ENCODE measurements around the gene CYB5R3.
A peak's percentile ranks its signal among the peaks of the same experiment; 100 is the strongest.
"Not testable (repeated sequence)": the region's sequence is repeated elsewhere in the genome, so short reads cannot be mapped to it uniquely, and the experiment has no call there.

Gene CYB5R3

GRCh38 chr22:42586381-42586780 is 62.8 kb downstream of the CYB5R3 start:
- Histone ChIP-seq H3K27ac (ENCODE audit: low read depth, low read length) (no peak overlapping the region), H3K27me3 (ENCODE audit: control insufficient read depth in 5 of 5, insufficient read depth in 4 of 5, low read length in 5 of 5) (no peaks in the 10 kb centered on the region), H3K9me3 (ENCODE audit: control insufficient read depth in 5 of 5, low read length in 5 of 5) (no peaks in the 10 kb centered on the region), H3K9ac (ENCODE audit: low read length in 5 of 5) (no peak overlapping the region), H3K4me3 (ENCODE audit: low read depth in 1 of 5, low read length in 5 of 5) (no peak overlapping the region), H3K36me3 (ENCODE audit: control insufficient read depth in 5 of 5, insufficient read depth in 5 of 5, low read length in 5 of 5) (peaks cover 6 to 73% (median 56%) of the 10 kb centered on the region in 5 donors), H3K4me1 (ENCODE audit: control insufficient read depth in 5 of 5, insufficient read depth in 5 of 5, low read length in 5 of 5) (peaks cover 0 to 8% (median 6%) of the 10 kb centered on the region in 5 donors)

- peaks cover 3 to 64% (median 49%) of the 10 kb centered on the region in 5 donors for H3K36me3 ChIP-seq (ENCODE audit: control insufficient read depth in 5 of 5, insufficient read depth in 5 of 5, low read length in 5 of 5)
- no peak overlapping the region for H3K4me3 ChIP-seq (ENCODE audit: low read depth in 1 of 5, low read length in 5 of 5)
- no peak overlapping the region for H3K27ac ChIP-seq (ENCODE audit: low read depth, low read length)
- peaks cover 0 to 15% (median 11%) of the 10 kb centered on the region in 5 donors for H3K4me1 ChIP-seq (ENCODE audit: control insufficient read depth in 5 of 5, insufficient read depth in 5 of 5, low read length in 5 of 5)
- H3K27me3 ChIP-seq (ENCODE audit: control insufficient read depth in 5 of 5, insufficient read depth in 4 of 5, low read length in 5 of 5): no peaks in the 10 kb centered on the region
- no peak overlapping the region for H3K9ac ChIP-seq (ENCODE audit: low read length in 5 of 5)
- no peaks in the 10 kb centered on the region for H3K9me3 ChIP-seq (ENCODE audit: control insufficient read depth in 5 of 5, low read length in 5 of 5)
These were observed 64.1 kb downstream of the CYB5R3 start for GRCh38 chr22:42585096-42585495.

DNA sequence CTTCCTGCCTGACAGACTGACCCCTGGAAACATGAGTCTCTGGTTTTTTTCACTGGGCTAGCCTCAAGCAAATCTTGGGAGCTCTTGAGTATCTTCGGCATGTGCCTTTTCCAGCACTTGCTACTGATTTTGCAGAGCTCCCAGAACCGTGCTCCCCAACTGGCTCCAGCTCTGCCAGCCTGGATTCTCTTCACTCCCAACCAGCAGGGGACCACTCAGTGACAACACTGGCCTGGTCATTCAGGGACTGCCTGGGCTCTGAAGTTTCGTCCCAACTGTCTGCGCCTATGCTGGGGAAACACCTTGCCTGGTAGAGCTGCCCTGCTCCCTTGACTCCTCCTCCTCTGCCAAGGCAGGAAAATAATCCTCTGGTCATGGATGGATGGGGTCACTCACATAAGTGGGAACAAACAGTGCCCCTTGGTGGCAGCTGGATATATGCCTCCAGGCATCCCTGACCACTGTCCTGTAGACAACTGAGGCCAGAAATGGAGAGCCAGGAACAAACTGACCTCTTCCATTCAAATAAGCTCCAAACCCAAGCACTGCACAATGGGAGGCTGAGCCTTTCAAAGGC is 64.7 kb downstream of the CYB5R3 start:
- Histone ChIP-seq H3K27ac (ENCODE audit: low read depth, low read length) (no peak overlapping the region), H3K9ac (ENCODE audit: low read length in 5 of 5) (no peak overlapping the region), H3K9me3 (ENCODE audit: control insufficient read depth in 5 of 5, low read length in 5 of 5) (no peaks in the 10 kb centered on the region), H3K4me3 (ENCODE audit: low read depth in 1 of 5, low read length in 5 of 5) (no peak overlapping the region), H3K4me1 (ENCODE audit: control insufficient read depth in 5 of 5, insufficient read depth in 5 of 5, low read length in 5 of 5) (peaks cover 0 to 15% (median 11%) of the 10 kb centered on the region in 5 donors), H3K27me3 (ENCODE audit: control insufficient read depth in 5 of 5, insufficient read depth in 4 of 5, low read length in 5 of 5) (no peaks in the 10 kb centered on the region), H3K36me3 (ENCODE audit: control insufficient read depth in 5 of 5, insufficient read depth in 5 of 5, low read length in 5 of 5) (peaks cover 3 to 64% (median 47%) of the 10 kb centered on the region in 5 donors)

- H3K4me1 ChIP-seq (ENCODE audit: control insufficient read depth in 5 of 5, insufficient read depth in 5 of 5, low read length in 5 of 5): peaks cover 0 to 15% (median 11%) of the 10 kb centered on the region in 5 donors
- no peaks in the 10 kb centered on the region for H3K27me3 ChIP-seq (ENCODE audit: control insufficient read depth in 5 of 5, insufficient read depth in 4 of 5, low read length in 5 of 5)
- H3K36me3 ChIP-seq (ENCODE audit: control insufficient read depth in 5 of 5, insufficient read depth in 5 of 5, low read length in 5 of 5): peaks cover 3 to 62% (median 52%) of the 10 kb centered on the region in 5 donors
- no peak overlapping the region for H3K9ac ChIP-seq (ENCODE audit: low read length in 5 of 5)
- no peak overlapping the region for H3K4me3 ChIP-seq (ENCODE audit: low read depth in 1 of 5, low read length in 5 of 5)
- no peaks in the 10 kb centered on the region for H3K9me3 ChIP-seq (ENCODE audit: control insufficient read depth in 5 of 5, low read length in 5 of 5)
- H3K27ac ChIP-seq (ENCODE audit: low read depth, low read length): no peak overlapping the region
These were observed 66.2 kb downstream of the CYB5R3 start for GRCh38 chr22:42582987-42583386.

DNA sequence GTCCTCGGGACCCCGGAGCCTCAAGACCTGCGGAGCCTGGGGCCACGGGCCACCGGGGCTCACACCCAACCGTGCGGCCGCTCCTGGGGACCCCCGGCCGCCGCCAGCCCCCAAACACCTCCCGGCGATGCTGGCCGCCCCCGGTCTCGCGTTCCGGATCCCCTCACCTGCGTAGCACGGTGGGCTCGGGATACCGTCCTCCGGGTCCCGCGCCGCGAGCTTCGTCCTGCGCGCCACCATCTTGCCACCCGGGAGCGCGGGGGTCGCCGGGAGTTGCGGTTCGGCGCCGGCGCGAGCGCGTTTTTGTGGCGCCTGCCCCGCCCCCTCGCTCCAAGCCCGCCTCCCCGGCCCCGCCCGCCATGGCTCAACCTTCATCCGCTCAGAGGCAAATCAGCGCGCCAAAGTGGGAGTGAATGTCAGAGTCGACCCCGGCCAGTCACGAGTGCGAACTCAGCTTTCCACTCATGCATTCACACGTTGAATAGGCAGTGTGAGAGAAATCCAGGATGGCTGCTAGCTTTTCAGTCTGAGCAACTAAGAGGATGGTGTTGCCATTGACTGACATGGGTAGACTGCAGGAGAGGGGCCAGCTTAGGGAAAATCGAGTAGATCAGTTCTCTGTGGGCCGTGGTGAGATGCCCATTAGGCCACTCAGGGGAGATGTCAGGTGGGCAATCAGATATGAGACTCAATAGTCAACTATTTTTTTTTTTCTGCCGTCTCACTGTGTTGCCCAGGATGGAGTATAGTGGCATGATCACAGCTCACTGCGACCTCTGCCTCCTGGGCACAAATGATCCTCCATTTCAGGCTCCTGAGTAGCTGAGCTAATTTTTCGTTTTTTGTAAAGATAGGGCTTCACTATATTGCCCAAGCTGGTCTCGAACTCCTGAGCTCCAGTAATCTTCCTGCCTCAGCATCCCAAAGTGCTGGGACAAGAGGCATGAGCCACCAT is 67.2 kb downstream of the CYB5R3 start:
- peak overlapping the region; percentile 67 to 78 (median 68) for H3K4me3 ChIP-seq (ENCODE audit: low read depth in 1 of 5, low read length in 5 of 5)
- no peaks in the 10 kb centered on the region for H3K9me3 ChIP-seq (ENCODE audit: control insufficient read depth in 5 of 5, low read length in 5 of 5)
- H3K27ac ChIP-seq (ENCODE audit: low read depth, low read length): no peak overlapping the region
- H3K27me3 ChIP-seq (ENCODE audit: control insufficient read depth in 5 of 5, insufficient read depth in 4 of 5, low read length in 5 of 5): no peaks in the 10 kb centered on the region
- peaks cover 0 to 62% (median 51%) of the 10 kb centered on the region in 5 donors for H3K36me3 ChIP-seq (ENCODE audit: control insufficient read depth in 5 of 5, insufficient read depth in 5 of 5, low read length in 5 of 5)
- peaks cover 0 to 15% (median 11%) of the 10 kb centered on the region in 5 donors for H3K4me1 ChIP-seq (ENCODE audit: control insufficient read depth in 5 of 5, insufficient read depth in 5 of 5, low read length in 5 of 5)
- peak overlapping the region in 4 of 5 donors; percentile 56 to 79 (median 78) for H3K9ac ChIP-seq (ENCODE audit: low read length in 5 of 5)

- Histone ChIP-seq H3K9ac (ENCODE audit: low read length in 5 of 5) (peak overlapping the region in 4 of 5 donors; percentile 56 to 79 (median 78)), H3K36me3 (ENCODE audit: control insufficient read depth in 5 of 5, insufficient read depth in 5 of 5, low read length in 5 of 5) (peaks cover 0 to 57% (median 45%) of the 10 kb centered on the region in 5 donors), H3K4me1 (ENCODE audit: control insufficient read depth in 5 of 5, insufficient read depth in 5 of 5, low read length in 5 of 5) (peaks cover 0 to 15% (median 11%) of the 10 kb centered on the region in 5 donors), H3K4me3 (ENCODE audit: low read depth in 1 of 5, low read length in 5 of 5) (peak overlapping the region; percentile 65 to 78 (median 68))
- H3K9me3 ChIP-seq (ENCODE audit: control insufficient read depth in 5 of 5, low read length in 5 of 5); H3K27ac ChIP-seq (ENCODE audit: low read depth, low read length); H3K27me3 ChIP-seq (ENCODE audit: control insufficient read depth in 5 of 5, insufficient read depth in 4 of 5, low read length in 5 of 5): not testable (repeated sequence)
These were observed 67.9 kb downstream of the CYB5R3 start for GRCh38 chr22:42581194-42581761.

DNA sequence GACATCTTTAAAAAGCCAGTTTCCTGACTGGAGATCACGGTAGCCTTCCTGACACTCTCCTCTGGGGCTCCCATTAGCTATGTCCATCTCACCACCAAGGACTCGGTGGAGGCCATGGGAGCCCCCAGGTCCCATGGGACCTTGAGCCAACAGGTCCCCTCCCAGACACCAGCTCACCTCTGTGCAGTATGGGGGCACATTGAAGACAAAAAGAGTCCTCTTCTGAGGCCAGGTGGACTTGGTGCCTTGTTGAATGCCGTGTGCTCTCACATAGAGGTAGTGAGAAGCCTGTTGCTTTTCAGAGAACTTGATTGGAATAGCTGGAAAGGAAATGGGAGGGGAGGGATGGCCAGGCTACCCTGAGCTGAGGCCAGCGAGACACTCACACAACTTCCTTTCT is 69.2 kb downstream of the CYB5R3 start:
- H3K27ac ChIP-seq (ENCODE audit: low read depth, low read length); H3K9me3 ChIP-seq (ENCODE audit: control insufficient read depth in 5 of 5, low read length in 5 of 5); H3K9ac ChIP-seq (ENCODE audit: low read length in 5 of 5); H3K4me3 ChIP-seq (ENCODE audit: low read depth in 1 of 5, low read length in 5 of 5); H3K27me3 ChIP-seq (ENCODE audit: control insufficient read depth in 5 of 5, insufficient read depth in 4 of 5, low read length in 5 of 5): not testable (repeated sequence)
- Histone ChIP-seq H3K4me1 (ENCODE audit: control insufficient read depth in 5 of 5, insufficient read depth in 5 of 5, low read length in 5 of 5) (peaks cover 0 to 15% (median 11%) of the 10 kb centered on the region in 5 donors), H3K36me3 (ENCODE audit: control insufficient read depth in 5 of 5, insufficient read depth in 5 of 5, low read length in 5 of 5) (peaks cover 0 to 54% (median 38%) of the 10 kb centered on the region in 5 donors)

DNA sequence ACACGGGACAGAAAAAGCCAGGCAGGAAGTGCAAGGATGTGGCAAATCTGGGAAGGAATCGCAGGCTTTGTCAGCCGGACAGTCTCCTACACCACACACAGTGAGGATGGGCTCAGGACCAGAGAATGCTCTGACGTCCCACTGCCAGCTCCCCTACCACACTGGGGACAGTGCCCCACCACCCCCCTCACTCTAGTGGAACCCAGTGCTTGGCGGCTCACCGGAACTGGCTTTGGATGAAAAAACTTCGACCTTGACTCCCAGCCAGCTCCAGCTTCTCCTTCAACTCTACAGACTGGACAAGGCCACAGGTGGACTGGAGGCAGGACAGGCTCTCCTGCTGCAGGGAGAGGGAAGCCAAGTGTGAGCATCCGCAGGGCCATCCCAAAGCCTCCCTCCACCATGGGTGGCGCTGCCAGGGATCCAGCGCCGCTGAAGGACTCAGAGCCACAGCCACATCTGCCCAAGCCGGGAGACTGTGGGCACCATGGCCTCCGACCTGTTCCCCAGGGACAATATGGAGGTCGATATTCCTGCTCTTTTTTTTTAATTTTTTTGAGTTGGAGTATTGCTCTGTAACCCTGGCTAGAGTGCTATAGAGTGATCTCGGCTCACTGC is 71.5 kb downstream of the CYB5R3 start:
- Histone ChIP-seq H3K4me3 (ENCODE audit: low read depth in 1 of 5, low read length in 5 of 5) (no peak overlapping the region), H3K27ac (ENCODE audit: low read depth, low read length) (no peak overlapping the region), H3K9me3 (ENCODE audit: control insufficient read depth in 5 of 5, low read length in 5 of 5) (no peaks in the 10 kb centered on the region), H3K36me3 (ENCODE audit: control insufficient read depth in 5 of 5, insufficient read depth in 5 of 5, low read length in 5 of 5) (peaks cover 0 to 48% (median 30%) of the 10 kb centered on the region in 5 donors), H3K9ac (ENCODE audit: low read length in 5 of 5) (no peak overlapping the region), H3K4me1 (ENCODE audit: control insufficient read depth in 5 of 5, insufficient read depth in 5 of 5, low read length in 5 of 5) (peaks cover 0 to 18% (median 11%) of the 10 kb centered on the region in 5 donors), H3K27me3 (ENCODE audit: control insufficient read depth in 5 of 5, insufficient read depth in 4 of 5, low read length in 5 of 5) (no peaks in the 10 kb centered on the region)

DNA sequence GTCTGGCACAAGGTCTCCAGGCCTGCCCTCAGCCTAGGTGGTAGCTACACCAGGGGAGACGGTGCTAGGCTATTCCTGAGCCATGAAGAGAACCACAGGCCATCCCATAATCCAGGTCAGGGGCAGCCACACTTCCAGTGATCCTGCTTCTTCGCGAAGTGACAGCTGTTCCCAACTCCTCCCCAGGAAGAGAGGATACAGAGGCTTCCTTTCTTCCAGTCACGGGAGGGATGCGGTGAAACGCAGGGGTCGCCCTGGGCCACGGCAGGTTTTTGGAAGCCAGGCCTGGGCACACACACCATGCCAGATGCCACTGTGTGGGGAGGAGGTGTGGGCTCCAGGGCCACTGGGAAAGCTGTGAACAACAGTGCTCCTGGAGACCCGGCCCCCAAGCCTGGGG is 72.1 kb downstream of the CYB5R3 start:
- not testable (repeated sequence) for H3K27me3 ChIP-seq (ENCODE audit: control insufficient read depth in 5 of 5, insufficient read depth in 4 of 5, low read length in 5 of 5); H3K4me3 ChIP-seq (ENCODE audit: low read depth in 1 of 5, low read length in 5 of 5); H3K27ac ChIP-seq (ENCODE audit: low read depth, low read length); H3K9me3 ChIP-seq (ENCODE audit: control insufficient read depth in 5 of 5, low read length in 5 of 5); H3K9ac ChIP-seq (ENCODE audit: low read length in 5 of 5)
- peaks cover 0 to 53% (median 30%) of the 10 kb centered on the region in 5 donors for H3K36me3 ChIP-seq (ENCODE audit: control insufficient read depth in 5 of 5, insufficient read depth in 5 of 5, low read length in 5 of 5)
- H3K4me1 ChIP-seq (ENCODE audit: control insufficient read depth in 5 of 5, insufficient read depth in 5 of 5, low read length in 5 of 5): peaks cover 0 to 15% (median 6%) of the 10 kb centered on the region in 5 donors

Measured in subcutaneous abdominal adipose tissue (tissue), 5 donors.